Stimulated activated CD4-positive, alpha-beta T cell treated with anti-CD3 and anti-CD28 coated beads, Interleukin-1b, Interleukin-23, amount 100 ng/mL, for 48 hours (primary cell): ENCODE measurements around the gene USP22.

Source experiments
- DNase-seq: peaks from one replicate; pipeline ENCODE4 v3.0.0-alpha.2; 2020

The USP22 gene

DNA sequence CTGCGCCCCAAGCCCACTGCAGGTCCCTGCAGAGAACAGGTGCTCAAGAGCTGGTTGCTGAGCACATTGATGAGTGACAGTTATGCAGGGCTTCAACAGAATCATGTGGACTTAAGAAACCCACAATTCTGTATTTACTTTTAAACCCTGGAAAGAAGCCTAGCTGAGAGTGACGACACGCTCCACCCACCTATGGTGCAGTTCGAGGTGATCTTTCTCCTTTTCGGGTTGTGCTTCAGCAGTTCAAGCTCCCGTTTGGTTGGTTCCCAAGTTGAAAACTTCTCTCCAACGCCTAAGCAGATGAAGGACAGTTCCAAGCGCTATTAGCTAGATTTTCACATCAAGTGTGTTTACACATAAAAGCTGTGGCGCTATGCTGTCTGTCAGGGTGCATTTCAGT is 23.9 kb downstream of the USP22 start:
- DNase-seq, result no peak

DNA sequence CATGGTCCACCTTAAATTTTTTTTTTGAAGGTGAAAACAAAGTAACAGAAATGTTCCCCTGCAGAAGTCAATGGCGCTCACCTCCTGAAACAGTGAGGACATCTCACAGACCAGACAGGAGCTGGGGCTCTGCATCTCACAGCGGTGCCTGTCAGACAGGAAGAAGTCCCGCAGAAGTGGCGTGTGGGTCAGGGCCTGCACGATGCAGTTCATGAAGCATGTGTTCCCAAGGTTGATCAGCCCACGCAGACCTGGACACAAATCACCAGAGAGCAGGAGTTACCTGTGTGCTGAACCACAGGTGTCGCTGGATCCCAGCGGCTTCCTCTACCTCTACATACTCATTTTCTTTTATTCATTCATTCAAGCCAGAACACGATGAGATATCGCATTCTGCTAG is 24.9 kb downstream of the USP22 start:
- no peak for DNase-seq

DNA sequence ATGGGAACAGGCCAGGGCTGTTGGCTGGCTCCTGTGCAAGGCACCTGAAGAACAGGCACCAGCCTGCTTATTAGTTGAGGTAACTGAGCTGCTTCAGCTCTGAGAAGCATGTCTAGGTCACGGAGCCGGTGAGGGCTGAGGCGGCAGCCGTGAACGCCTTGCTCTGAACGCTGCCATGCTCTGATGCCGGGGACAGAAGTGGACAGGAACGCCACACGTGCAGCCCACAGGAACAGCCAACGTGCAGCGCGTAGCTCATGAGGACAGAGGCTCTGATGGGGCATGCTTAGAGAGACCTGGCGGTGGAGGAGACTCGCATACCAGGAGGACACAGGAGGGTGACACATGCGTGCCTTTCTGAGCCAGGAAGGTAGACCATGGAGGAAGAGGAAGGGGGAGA is 25.6 kb downstream of the USP22 start:
- DNase-seq, result no peak

DNA sequence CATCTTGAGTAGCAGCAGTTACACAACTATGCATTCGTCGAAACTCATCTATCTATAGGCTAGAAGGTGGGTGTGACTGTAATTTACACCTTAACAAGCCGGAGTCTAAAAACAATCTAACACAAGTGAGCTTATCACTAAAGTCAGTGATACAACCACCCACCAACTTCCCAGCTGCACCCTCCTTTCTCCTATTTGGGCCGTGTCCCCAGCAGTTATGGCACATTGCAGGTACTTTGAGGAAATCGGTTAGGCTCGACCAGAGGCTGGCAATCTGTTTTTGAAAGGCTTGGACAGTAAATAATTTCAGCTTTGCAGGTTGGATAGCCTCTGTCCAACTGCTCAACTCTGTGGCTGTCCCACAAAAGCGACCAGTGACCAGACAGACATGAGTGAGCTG is 26.0 kb downstream of the USP22 start:
- no peak for DNase-seq

DNA sequence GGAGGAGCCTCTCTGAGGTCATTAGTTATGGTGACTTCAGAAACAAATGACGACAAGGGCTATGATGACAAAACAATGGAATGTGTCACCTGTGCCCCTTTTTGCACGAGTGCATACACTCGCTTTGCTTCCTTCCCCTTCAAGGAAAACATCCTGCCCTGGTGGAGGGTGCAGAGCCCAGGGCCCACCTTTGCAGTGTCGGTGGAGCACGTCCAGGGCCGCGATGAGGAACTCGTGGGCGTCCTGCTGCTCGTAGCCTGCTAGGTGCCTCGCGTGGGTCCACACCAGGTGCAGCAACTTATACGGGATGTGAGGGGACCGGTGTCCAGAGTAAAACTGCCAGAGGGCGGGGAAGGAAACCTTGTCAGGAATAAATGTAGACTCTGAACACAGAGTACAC is 27.2 kb downstream of the USP22 start:
- no peak for DNase-seq

DNA sequence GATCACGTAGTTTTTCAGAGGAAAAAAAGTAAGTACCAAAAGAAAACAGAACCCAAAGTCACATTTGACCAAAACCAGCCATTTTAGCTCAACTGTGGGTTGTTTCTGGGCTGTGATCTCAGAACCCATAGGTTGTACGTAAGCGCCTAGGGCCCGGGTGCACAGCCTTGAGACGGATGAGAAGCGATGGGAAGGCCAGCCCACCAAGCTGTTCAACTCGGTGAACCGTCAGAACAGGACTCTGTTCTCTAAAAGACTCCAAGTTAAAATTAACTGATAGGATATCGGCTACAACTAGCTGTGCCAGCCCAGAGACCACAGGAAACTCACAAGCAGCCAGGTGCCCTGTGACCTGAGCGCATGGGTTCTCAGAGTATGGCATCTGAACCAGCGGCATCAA is 28.3 kb downstream of the USP22 start:
- DNase-seq, result no peak

DNA sequence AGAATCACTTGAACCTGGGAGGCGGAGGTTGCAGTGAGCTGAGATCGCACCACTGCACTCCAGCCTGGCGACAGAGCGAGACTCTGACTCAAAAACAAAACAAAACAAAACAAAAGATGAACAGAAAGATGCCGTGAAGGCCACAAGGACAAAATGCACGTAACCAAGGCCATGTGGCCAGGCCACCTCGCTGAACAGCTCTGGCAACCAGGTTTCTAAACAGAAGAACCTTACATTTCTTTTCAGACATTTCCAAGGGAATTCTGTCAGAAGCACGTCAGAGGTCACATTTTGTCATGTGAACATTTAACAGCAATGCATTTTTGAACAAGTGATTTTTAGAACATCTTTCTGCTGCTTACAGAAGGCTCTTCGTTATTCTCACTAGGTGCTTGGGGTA is 28.8 kb downstream of the USP22 start:
- DNase-seq, result no peak

DNA sequence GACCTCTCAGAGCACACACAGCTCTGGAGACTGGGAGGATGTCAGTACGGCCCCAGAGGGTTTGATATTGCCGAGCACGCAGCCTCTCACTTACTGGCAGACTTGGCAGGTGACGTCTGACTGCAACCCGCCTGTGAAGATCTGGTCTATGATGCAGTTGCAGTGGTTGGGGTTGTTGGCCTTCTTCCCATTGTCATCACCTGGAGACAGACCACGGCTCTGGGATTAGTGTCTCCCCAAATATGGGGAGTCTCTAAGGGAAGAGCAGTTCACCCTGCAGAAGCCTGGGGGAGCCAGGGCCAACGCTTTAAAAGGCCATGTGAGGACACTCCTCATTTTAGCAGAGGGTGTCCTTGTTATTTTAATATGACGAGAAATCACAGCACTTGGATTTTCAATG is 30.1 kb downstream of the USP22 start:
- DNase-seq, result no peak

DNA sequence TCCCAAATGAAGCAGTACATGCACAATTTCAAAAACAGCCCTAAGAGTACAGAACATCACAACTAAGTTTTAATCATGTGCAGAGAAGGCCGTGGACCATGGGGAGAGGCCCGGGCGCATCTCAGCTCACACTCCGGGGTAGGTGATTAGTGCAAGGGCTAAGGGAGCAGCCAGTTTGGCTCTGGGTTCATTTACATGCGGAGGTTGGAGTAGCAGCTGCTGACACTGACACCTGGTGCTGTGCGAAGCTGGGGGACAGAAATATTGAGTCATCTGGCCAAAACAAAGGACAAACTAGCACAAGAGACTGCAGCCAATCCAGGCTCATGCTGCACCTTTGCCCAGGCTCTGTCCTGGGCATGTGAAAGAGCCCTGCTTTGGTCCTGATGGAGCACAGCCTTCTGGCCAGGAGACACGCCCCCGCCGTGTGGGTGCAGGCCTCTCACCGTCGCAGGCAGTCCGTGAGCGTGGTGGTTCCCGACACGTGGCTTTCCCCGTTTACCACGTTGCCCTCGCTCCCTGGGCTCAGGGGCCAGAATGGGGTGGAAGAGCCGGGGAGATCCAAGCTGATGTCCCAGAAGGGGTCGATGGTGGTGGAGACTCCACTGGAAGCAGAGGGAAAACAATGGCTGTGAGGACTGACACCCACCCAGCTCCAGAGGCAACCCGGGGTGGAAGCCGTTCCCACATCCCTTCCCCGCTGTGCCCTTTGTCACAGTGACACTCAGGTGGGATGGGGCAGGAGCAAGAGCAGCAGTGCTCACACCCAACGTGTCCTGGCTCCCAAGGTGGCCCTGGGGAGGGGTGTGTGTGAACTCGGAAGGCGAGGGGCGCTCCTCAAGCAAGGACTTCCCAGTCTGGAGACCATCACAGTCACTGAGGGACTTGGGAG is 31.9 kb downstream of the USP22 start:
- DNase-seq, result no peak

DNA sequence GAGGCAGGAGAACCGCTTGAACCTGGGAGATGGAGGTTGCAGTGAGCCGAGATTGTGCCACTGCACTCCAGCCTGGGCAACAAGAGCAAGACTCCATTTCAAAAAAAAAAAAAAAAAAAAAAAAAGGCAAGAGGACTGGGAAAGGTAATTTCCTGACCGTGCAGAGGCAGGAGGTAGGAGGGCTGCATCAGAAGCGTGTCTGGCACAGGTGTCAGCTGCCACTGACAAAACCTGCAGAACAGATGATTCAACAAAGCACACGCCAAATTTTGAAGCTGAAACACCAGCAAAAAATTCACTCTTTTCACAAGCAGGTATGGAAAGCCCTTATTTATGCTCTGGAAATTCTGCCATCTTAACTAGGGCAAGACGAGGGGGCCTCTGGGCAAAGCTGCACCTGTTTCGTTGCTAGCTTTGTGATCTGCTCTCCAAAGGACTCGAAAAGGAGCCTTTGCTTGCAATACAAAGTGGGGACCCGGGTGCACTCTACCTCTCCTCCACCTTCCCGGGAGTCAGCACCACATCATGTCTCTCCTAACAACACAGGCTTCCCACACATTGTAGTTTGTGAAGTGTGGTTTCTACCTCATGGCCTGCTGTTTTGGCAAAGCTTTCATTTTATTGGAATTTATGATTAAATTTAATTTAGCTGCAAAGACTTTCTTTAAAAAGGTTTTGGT is 33.7 kb downstream of the USP22 start:
- DNase-seq, result no peak

DNA sequence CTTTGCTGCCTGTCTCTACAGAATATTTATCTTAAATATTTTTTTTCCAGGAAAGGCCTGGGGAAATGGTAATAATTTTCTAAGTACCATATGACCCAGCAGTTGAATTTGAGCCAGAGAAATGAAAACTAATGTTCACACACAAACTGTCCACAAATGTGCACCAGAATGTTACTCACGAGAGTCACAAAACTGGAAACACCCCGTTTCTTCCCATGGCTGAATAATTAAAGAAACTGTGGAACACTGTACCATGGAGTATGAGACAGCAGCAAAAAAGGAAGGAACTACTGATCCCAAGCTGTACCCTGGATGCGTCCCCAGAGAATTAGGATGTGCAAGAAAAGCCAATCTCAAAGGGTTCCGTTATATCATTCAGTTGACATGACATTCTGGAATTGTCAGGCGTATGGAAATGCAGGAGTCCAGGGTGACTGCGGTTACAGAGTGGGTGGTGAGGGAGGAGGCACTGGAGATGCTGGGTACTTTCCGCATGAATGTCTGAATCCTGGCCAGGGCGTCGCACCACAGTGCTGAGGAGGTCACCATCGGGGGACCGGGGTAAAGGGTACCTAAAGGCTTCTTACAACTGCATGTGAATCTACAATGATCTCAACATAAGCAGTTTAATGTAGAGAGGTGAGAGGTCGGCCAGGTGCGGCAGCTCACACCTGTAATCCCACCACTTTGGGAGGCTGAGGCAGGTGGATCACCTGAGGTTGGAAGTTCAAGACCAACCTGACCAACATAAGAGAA is 34.5 kb downstream of the USP22 start:
- no peak for DNase-seq

DNA sequence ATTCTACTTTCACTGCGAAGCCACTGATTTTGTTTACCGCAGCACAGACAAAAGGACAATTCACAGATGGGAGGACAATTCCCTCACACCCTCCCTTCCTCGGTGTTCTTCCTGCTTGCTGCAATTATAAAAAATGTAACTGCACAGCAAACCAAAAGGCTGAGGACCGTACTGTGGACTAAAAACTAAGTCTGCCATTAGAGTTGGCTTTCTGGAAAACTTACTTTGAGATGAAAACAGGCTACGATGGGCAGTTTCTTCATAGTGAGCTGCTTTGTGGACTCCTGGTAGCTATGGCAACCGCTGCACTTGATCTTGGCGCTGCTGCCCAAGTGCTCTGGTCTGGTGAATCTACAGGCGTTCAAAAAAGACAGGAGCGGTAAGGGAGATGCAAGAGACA is 35.2 kb downstream of the USP22 start:
- DNase-seq, result no peak

DNA sequence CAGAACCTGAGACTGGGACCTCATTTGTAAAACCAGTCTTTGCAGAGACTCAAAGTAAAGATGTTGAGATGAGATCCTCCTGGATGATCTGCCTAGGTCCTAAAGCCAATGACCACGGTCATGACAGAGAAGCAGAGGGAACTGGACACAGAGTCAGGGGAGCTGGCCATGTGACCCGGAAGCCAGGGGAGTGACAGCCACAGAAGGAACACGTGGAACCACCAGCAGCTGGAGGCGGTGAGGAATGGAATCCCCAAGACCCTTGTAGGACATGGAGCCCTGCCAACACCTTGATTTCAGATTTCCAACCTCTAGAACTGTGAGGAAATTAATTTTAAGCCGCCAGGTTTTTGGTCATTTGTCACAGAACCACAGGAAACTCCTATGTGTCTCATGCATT is 37.0 kb downstream of the USP22 start:
- no peak for DNase-seq

DNA sequence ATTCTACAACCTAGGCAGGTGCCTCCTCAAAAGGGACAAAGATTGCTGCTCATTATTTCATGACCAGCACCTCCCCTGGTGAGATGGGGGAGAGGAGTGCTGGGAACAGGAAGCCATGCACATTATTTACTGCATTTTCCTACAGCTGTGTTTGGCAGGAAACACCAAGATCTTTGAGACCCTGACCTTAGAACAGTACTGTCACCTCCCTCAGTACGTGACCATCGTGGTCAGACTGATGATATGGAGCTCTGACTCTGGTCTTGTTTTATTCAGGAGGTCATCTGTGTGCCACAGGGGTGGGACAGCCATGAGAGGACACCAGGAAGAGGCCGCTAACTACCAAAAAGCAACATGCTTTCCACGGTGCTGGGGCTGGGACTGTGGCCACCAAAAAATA is 37.4 kb downstream of the USP22 start:
- no peak for DNase-seq

DNA sequence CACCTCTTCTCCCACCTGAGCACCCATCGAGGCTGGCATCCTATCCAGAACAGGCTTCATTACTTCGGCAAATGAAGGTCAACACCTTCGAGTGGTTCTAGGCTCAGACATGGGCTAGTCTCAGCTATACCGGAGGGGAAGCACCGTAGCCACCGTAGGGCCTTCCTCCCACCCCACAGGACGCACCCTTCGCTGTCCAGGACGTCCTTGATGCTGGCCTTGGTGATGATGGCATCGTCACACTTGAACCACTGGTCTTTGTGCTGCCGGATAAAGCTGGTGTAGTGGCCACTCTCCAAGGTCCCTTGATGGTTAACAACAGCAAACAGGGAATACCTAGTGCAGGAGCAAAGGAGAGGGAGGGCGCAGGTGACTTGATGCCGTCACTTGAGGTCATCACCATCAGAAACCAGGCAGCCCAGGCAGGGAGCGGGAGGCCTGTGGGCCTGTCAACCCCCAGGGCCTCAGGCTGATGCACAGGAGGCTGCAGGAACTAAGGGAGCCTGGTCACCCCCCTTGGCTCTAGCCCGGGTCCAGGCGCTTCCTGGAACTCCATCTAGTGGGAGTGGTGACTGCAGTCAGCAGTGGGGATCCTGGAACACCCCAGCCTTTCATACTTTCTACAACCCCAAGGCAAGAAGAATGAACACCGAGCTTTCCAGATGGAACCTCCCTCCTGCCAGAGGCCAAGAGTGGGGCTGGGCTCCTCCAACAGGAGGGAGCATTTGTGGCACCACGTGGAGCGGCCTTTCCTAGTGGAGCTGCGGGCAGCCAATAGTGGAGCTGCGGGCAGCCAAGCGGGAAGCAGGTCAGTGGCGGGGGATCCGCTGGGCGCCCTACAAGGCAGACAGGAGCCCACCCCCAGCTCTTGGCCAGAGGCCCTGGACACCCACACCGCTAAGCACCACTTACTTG is 38.5 kb downstream of the USP22 start:
- DNase-seq, result no peak

DNA sequence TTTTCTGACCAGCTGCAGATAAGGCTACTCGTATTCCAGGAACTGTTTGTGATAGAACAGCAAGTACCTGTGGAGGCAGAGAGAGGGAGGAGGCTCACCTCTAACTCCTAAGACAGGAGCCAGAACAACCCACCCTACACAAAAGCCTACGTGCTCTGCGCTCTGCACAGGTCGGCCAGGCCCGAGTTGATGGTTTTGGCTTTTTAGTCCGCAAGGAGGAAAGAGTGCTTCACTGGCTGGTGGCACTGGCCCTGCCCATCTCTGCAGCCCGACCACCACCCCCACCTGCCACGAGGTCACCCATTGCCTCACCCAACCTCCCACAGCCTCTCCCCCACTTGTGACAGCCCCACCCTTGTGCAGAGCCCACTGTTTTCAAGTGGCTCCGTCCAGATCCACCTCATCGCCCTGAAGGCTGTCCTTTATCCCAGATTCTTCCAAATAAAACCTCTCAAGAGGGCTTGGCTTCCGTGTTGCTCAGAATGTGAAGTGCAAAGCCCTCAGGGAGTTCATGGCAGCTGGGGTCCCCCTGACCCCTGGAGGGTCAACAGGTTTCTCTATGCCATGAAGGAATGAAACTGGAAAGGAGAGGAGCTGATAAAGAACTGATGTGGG is 39.7 kb downstream of the USP22 start:
- DNase-seq, result no peak

DNA sequence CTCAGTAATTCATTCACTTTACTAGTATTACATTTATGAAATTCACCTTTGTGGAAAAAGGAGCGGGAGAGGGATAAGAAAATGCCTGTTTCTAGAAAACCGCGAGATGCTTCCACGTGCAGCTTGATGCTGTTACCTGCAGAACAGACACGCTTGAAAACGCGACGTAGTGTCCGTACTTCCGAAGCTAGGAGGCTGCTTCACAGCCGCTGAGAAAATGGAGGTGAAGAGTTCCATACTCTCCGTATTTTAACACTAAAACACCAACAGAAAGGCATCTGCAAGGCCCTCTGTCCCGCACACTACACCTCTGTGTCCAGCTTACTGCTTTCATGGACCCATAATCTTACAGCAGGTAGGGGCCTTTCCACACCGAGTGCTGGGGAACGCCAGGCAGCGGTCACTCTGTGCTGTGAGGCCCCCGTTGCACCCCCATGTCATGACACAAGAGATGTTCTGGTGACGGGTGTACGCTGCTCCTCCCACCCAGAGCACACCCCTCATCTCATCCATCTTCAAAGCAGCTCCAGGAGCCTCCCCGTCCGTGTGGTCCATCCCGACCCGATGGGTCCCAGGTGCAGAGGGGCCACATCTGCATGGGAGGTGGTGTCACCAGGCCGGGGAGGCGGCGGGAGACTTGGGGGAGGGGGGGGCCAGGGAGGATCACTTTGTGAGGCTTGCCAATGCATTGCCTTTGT is 40.4 kb downstream of the USP22 start:
- no peak for DNase-seq

DNA sequence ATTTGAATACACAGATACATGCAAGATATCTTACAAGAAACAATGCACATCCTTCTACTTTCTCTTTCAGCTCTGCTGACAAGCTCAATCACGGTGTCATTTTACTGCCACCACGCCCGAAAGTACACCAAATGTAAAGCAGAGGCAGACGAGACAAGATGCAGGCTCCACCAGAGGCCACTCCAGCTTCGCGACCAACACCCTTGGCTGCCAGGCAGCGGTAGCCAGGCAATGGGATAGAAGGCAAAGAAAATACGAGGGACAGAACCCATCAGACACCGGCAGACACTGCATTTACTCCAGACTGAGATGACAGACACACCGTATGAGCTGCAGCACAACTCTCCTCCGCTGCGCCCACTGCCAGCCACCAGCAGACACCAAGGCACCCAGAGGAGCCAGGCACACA is 41.0 kb downstream of the USP22 start:
- no peak for DNase-seq

DNA sequence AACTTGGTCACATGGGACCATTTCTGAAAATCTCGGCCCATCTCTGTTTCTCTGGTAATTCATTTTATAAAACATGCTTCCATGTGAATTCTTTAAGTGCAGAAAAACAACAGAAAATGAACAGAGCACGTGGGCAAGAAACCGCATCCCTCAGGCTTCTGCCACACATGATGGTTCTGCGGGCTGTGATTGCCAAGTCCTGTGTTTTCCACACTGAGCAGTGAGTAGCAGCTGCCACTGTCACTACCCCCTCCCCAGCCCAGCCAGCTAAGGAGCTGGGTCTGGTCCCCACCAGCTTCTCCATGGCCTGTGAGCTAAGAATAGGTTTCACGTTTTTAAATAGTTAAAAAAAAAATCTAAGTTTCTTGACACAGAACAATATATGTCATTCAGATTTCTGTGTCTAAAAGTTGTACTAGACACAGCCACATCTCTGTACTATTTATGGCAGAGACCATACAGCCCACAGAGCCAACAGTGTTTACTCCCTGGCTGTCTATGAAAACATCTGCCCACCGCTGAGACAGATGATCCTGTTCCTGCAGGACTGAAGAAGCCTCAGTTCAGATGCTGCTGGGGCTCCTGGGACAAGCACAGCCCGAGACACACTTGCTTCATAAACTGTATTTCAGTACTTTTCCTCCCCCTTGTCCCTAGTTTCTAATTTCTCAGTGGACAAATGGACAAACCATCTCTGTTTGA is 41.5 kb downstream of the USP22 start:
- no peak for DNase-seq

DNA sequence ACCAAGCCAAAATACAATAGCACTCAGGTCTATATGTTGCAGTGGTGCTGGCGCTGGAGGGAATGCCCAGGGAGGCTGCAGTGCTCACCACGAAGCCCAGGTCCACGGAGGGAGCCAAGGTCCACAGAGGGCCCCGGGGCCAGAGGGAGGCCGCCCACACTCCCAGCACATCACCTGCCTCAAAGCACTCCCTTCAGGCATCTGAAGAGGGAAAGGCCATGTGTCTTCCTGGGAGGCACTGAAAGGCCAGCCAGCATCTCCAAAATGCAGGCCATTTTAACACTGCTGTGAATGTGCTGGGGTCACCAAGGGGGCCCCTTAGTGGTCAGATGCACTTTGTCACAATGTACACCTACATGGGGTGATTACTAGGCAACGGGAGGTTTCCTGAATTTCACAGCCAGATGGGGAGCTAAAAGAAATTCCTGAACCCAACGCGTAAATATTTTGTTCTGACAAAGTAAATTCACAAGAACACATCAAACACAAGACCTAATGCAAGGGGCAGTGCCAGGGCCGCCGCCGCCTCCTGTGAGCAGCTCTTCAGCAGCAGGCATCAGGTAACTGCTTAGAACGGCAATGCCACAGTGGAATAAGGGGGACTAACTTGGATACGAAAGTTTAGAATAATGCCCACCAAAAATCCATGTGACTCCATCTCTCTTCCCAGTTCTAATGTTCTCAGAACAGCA is 42.8 kb downstream of the USP22 start:
- no peak for DNase-seq
